Thoracic aorta endothelial cell (primary cell): ENCODE measurements around the gene SPON2. TPM values are rescaled to one million over a fixed set of nuclear protein-coding genes. Genes with fewer than 3 reads are reported as not detected.

Source experiments
- small RNA-seq: library from RNA; depleted of rRNA; stranded (forward); fragments of <200 nt; gene quantifications from one replicate; pipeline ENCODE3, GENCODE V24; 2012
- total RNA-seq: library from RNA; depleted of rRNA; stranded (reverse); fragments of >200 nt; gene quantifications from 2 replicates; pipeline ENCODE4 v1.2.3, GENCODE V29; 2012

Gene SPON2
- total RNA-seq, result 0.40 and 0.57 TPM in 2 replicates

DNA sequence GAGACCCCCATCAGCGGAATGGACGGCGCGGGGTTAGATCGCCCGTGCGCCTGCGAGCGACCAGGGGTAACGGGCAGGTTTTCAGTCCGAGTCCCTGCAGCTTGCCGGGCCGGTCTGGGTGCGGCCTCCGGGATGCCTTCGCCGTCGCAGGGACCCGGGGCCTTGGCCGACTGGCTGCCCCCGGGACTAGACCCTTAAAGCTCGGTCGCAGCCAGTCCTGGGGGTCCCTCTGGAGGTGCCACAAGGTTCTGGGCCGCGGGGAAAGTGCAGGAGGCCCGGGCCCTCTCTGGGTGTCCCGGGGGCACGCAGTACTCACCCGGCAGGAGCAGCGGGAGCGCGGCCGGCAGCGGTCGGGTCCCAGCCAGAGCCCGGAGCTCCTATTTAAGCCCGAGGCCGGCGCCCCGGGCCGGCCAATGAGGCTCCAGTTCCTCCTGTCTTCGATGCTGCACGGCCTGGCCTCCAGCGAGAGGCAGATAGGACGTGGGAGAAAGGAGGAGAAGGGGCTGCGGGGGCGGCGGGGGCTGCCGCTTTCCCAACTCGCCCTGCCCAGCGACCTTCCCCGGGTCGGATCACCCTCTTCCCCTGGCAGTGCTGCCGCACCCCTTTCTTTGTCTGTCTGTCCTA is at the start of gene SPON2:
Gene SPON2 (minus strand): TSS at position 356 of the 624 bp plus-strand sequence.

Small RNAs within 50 kb of the gene (small RNA-seq; reads per million reads assigned to genes)
- gene RF00554, result not detected

Other genes starting within 250 kb of the SPON2 start
- gene GAK, start 240.3 kb downstream of the SPON2 start, total RNA-seq, result 52.4 and 74.2 TPM in 2 replicates
- gene TMEM175, start 240.1 kb downstream of the SPON2 start, total RNA-seq, result 5.1 and 5.5 TPM in 2 replicates
- 12.6 and 14.8 TPM in 2 replicates for gene DGKQ, start 199.0 kb downstream of the SPON2 start, total RNA-seq
- gene IDUA, start 185.5 kb downstream of the SPON2 start, total RNA-seq, result 9.5 and 10.1 TPM in 2 replicates
- 0.13 TPM in 1 of 2 replicates, not detected in the other for gene SLC26A1, start 179.2 kb downstream of the SPON2 start, total RNA-seq
- gene FGFRL1, start 161.0 kb downstream of the SPON2 start, total RNA-seq, result 14.0 and 16.1 TPM in 2 replicates
- 0.36 and 2.3 TPM in 2 replicates for gene RNF212, start 59.0 kb downstream of the SPON2 start, total RNA-seq
- 179 and 183 TPM in 2 replicates for gene CTBP1, start 76.5 kb upstream of the SPON2 start, total RNA-seq
- gene MAEA, start 117.3 kb upstream of the SPON2 start, total RNA-seq, result 62.9 and 70.5 TPM in 2 replicates
- gene UVSSA, start 174.6 kb upstream of the SPON2 start, total RNA-seq, result 7.6 and 10.8 TPM in 2 replicates
- not detected in 2 replicates for gene NKX1-1, start 233.9 kb upstream of the SPON2 start, total RNA-seq